B cell (primary cell): ENCODE results near the gene ITPRIPL2.

ENCODE experiments used
- CTCF ChIP-seq: fragments of 200-600 bp; IDR thresholded peaks from one replicate; pipeline ENCODE4 v1.8.0; 2022; ENCODE audit warnings: antibody characterized with exemption, mild to moderate bottlenecking
- EZH2 ChIP-seq: IDR thresholded peaks from 2 replicates; pipeline ENCODE4 v1.6.1; 2012; ENCODE audit warnings: borderline replicate concordance, low read depth, mild to moderate bottlenecking, moderate library complexity, low read length; ENCODE audit not compliant: insufficient read depth, poor library complexity, severe bottlenecking

DNA sequence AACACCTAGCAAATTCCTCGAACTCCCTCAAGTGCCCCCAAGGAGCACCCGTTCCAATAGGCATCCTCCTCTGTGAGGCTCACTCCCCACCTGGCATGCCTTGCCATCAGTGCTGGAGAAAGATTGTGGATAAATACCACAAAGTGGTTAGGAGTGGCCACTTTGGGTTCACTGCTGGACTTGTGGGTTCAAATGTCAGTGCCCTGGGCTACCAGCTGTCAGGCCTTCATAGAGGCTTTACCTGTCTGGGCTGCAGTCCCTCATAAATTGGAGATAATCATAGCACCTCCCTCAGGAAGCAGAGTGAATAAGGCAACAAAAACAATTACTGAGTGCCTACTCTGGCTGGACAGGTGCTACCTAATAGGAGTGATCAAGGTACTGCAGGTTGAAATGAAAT is 52.7 kb downstream of the ITPRIPL2 start:
- no peak for TF ChIP-seq CTCF
- TF ChIP-seq EZH2: no peak
